HG03060 (cell line): ENCODE measurements around the gene ZFP64.
"Not testable (repeated sequence)": the region's sequence is repeated elsewhere in the genome, so short reads cannot be mapped to it uniquely, and the experiment has no call there.

Source experiments
- ATAC-seq: cut with Tn5 transposase; IDR thresholded peaks from one replicate; pipeline ENCODE4 v1.9.1; 2021; ENCODE audit warnings: low read depth, moderate number of reproducible peaks; ENCODE audit not compliant: unreplicated experiment

The ZFP64 gene

DNA sequence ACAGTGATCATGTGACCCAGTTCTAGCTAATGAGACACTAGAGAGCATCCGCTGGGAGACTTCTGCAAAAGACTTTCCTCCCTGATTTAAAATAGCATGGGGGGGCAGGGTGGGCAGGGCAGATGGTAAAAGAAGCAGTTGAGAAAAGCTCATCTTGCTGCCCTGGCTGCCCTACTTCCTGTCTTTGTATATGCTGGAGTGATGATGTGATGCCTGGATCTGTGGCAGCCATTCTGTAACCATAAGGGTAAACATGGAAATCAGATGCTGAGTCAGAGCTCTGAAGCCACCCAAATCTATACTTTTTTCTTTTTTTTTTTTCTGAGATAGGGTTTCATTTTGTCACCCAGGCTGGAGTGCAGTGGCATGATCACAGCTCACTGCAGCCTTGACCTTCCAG lies 25.4 kb downstream of the ZFP64 start:
- ATAC-seq, result no peak

- no peak for ATAC-seq
Measured at GRCh38 chr20:52160621-52161204, 30.9 kb downstream of the ZFP64 start.

GRCh38 chr20:52160049-52160570 lies 31.5 kb downstream of the ZFP64 start:
- ATAC-seq, result no peak

DNA sequence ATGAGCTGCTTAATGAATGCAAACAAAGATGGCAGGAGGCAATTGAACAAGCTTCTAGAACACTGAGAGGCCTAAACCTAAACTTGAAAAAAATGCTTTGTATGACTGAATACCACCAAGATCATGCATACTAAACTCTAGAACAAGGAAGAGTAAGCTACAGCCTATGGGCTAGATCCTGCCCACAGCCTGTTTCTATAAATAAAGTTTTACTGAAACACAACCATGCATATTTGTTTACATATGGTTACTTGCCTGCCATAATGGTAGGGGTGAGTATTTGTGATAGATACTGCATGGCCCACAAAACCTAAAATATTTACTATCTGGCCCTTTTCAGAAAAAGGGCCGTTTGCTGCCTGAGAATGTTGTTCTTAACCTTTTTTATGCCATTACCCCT lies 37.0 kb downstream of the ZFP64 start:
- ATAC-seq, result no peak

- no peak for ATAC-seq
Measured at GRCh38 chr20:52153896-52154295, 37.7 kb downstream of the ZFP64 start.

DNA sequence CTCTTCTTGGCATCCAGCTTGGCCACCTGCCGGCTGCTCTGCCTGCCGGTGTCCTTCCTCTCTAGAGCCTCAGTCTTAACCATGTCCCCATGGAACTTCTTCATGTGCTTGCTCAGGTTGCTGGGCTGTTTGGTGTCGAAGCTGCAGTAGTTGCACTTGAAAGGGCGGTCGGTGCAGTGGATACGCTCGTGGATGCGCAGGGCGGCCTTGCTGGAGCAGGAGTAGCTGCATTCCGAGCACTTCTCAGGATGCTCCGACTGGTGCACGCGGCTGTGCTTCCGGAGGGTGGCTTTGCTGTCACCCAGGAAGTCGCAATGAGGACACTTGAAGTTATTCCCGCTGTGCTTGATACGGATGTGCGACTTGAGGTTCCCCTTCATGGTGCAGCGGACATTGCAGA lies 38.7 kb downstream of the ZFP64 start:
- ATAC-seq, result no peak

DNA sequence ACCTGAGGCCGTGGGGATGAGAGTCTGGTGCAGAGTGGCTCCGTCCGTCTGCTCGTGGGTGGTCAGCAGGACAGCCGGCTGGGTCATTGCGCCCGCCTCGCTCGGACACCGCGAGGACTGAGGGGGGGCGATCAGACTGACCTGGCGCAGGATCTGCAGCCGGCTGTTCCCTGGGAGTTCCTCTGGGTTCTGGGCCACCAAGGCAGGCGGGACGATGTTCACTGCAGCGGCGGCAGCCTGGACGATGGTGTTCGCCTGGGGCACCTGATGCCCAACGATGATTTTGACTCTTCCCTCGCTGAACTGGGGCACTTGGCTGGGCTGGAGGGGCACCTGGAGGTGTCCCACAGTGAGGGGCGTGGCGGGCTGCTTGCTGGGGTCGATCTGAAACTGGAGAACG lies 39.2 kb downstream of the ZFP64 start:
- no peak for ATAC-seq

- ATAC-seq, result no peak
Measured at GRCh38 chr20:52150440-52151258, 40.9 kb downstream of the ZFP64 start.

GRCh38 chr20:52145587-52145986 lies 46.0 kb downstream of the ZFP64 start:
- ATAC-seq, result no peak

DNA sequence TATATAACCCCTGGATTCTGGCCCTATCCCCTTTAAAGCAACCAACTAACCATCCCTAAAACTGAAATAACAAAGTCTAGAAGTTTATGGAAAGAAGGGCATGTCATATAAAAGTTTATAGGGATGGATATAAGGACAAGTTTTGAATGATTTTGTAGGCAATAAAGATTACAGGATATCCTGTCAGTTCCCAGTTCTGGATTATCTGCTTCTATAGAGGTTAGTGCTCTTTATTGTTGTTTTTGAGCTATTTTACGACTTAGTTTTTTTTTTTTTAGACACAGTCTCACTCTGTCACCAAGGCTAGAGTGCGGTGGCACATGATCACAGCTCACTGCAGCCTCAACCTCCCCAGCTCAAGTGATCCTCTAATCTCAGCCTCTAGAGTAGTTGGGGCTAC lies 48.3 kb downstream of the ZFP64 start:
- no peak for ATAC-seq

- ATAC-seq, result no peak
Measured at GRCh38 chr20:52142757-52143156, 48.8 kb downstream of the ZFP64 start.

DNA sequence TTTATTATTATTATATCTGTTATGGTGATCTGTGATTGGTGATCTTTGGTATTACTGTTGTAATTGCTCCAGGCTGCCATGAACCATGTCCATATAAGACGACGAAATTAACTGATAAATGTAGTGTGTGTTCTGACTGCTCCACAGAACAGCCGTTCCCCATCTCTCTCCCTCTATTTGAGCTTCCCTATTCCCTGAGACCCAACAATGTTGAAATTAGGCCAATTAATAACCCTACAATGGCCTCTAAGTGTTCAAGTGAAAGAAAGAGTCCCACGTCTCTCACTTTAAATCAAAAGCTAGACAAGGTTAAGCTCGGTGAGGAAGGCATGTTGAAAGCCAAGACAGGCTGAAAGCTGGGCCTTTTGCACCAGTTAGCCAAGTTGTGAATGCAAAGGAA lies 51.6 kb downstream of the ZFP64 start:
- ATAC-seq, result no peak

GRCh38 chr20:52137850-52138249 lies 53.7 kb downstream of the ZFP64 start:
- ATAC-seq, result no peak

- ATAC-seq, result not testable (repeated sequence)
Measured at GRCh38 chr20:52133714-52134113, 57.9 kb downstream of the ZFP64 start.

- no peak for ATAC-seq
Measured at GRCh38 chr20:52132337-52132736, 59.2 kb downstream of the ZFP64 start.

DNA sequence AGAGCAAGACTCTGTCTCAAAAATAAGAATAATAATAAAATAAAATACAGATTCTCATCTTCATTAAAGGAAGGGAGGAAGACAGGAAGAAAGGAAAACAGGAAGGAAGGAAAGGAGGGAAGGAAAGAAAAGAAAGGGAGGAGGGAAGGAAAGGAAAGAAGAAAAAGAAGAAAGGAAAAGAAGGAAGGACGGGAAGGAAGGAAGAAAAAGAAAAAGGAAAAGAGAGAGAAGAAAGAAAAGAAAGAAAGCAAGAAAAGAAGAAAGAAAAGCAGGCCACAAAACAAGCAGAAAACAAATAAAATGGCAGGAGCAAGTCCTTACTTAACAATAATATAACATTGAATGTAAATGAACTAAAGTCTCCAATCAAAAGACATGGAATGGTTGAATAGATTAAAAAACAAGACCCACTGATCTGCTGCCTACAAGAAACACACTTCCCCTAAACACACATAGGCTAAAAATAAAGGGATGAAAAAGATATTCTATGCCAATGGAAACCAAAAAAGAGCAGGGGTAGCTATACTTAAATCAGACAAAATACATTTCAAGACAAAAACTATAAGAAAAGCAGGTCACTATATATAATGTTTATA lies 60.4 kb downstream of the ZFP64 start:
- no peak for ATAC-seq

- ATAC-seq, result no peak
Measured at GRCh38 chr20:52130406-52130805, 61.2 kb downstream of the ZFP64 start.

DNA sequence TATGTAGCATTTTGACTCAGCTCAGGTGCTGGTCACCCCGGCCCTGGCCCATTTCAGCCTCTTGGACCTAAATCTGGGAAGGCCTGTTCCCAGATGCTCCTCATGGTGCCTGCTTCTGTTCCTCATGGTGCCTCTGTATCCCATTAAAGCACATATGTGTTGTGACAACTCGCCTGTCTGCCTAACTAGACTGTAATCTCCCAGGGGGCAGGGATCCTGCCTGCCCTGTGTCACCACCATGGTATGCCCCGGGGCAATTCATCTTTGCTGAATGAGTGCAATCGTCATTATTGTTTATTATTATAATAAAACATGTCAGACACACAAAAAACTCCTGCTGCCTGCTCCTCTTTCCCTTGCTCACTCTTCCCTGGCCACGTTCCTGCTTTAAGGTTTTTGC lies 62.0 kb downstream of the ZFP64 start:
- ATAC-seq, result no peak

- no peak for ATAC-seq
Measured at GRCh38 chr20:52127309-52127708, 64.3 kb downstream of the ZFP64 start.

- ATAC-seq, result no peak
Measured at GRCh38 chr20:52124821-52125220, 66.8 kb downstream of the ZFP64 start.

- no peak for ATAC-seq
Measured at GRCh38 chr20:52118696-52119095, 72.9 kb downstream of the ZFP64 start.
